PC-3 (cell line): ENCODE results near the gene PTPRN2.
"Not testable (repeated sequence)": the region's sequence is repeated elsewhere in the genome, so short reads cannot be mapped to it uniquely, and the experiment has no call there.

Experiments used
- CTCF ChIP-seq: fragments of 300-600 bp; sonication (generic); conservative IDR thresholded peaks from 2 replicates; pipeline ENCODE4 v1.5.1; 2017; ENCODE audit warnings: antibody characterized with exemption, low read depth, mild to moderate bottlenecking, low read length
- EZH2 ChIP-seq: fragments of 300-600 bp; sonication (generic); IDR thresholded peaks from one replicate; pipeline ENCODE4 v1.6.1; 2017; ENCODE audit warnings: antibody characterized with exemption, mild to moderate bottlenecking, low read length; ENCODE audit not compliant: unreplicated experiment
- EZH2phosphoT487 ChIP-seq: fragments of 300-600 bp; sonication (generic); IDR thresholded peaks from 2 replicates; pipeline ENCODE4 v1.6.1; 2018; ENCODE audit warnings: mild to moderate bottlenecking, antibody characterized with exemption, low read length, borderline replicate concordance

GRCh38 chr7:158508321-158508720 lies 79.3 kb downstream of the PTPRN2 start:
- TF ChIP-seq CTCF, EZH2phosphoT487, EZH2: not testable (repeated sequence)
